Stimulated activated CD4-positive, alpha-beta T cell treated with anti-CD3 and anti-CD28 coated beads, Interleukin-4, amount 100 ng/mL, for 24 hours (primary cell): ENCODE measurements around the gene DIAPH2.
"Not testable (repeated sequence)": the region's sequence is repeated elsewhere in the genome, so short reads cannot be mapped to it uniquely, and the experiment has no call there.

Source experiments
- DNase-seq: peaks from one replicate; pipeline ENCODE4 v3.0.0-alpha.2; 2020

The DIAPH2 gene

DNA sequence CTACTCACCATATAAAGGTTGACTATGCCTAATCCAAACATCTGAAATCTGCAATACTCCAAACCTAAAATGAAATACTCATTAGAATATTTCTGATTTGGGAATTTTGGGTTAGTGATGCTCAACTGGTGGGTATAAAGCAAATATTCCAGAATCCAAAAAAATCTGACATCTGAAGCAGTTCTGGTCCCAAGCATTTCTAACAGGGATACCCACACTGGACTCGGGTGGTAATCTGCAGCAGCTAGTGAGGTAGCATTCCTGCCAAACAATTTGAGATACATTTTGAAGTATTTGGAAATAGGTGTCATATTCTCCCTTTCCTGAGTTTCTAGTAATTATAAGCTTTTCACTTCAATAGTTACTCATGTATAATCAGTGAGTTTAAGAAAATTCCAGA, 149.5 kb downstream of the DIAPH2 start:
- DNase-seq, result no peak

DNA sequence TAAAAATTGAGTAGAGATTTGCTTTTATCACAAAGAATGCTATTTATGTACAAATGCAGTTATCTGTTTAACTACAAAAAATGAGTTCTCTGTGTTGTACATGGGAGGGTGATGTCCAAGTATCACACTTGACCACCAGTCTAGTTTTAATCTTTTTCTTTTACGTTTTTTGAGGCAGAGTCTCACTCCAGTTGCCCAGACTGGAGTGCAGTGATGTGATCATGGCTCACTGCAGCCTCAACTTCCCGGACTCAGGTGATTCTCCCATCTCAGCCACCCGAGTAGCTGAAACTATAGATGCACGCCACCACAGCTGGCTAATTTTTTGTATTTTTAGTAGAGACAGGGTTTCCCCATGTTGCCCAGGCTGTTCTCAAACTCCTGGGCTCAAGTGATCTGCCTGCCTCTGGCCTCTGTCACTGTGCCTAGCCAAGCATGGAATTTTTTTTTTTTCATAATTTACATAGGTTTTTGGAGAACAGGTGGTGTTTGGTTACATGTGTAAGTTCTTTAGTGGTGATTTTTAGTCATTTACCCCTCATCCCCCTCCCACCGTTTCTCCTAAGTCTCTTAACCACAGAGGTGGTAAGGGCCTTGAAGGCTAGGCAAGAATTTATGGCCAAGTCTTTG, 151.1 kb downstream of the DIAPH2 start:
- DNase-seq, result no peak

GRCh38 chrX:96837808-96838207, 153.2 kb downstream of the DIAPH2 start:
- no peak for DNase-seq

DNA sequence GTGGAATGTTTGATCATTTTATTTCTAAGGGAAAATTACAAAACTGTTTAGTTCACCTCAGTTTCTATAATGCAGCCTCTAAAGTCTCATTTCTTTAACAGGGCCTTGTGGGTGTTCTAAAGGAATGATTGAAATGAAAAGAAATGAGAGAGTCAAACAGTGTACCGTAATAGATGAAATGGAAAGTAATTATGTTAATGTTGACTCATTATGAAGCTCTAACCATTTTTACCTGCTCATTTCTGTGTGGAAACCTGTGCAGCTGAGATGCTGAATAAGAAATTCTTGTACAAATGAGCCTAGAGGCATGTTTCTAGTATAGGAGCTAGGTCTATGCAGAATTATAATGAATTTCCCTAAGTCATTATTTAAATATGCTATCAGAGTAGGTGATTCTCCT, 153.9 kb downstream of the DIAPH2 start:
- no peak for DNase-seq

- no peak for DNase-seq
Measured at GRCh38 chrX:96841325-96841724, 156.7 kb downstream of the DIAPH2 start.

- not testable (repeated sequence) for DNase-seq
Measured at GRCh38 chrX:96841866-96842265, 157.2 kb downstream of the DIAPH2 start.

DNA sequence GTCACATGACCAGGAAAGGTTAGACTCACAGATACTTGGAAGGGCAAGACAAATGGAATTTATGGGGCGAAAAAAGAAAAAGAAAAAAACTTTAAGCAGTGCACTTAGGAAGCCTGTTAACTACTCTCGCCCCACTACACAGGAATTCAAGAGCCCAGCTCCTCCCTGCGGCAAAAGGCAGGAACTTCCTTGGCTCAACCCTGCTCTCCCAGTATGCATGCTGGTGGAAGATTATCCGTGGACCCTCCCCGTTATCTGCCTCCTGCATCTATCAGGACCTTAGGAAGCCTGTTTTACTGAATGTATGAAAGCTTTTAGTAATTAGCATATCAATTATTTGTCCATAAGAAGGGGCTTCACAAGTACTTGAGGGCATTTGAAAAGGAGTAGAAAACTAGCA, 158.9 kb downstream of the DIAPH2 start:
- no peak for DNase-seq

- DNase-seq, result no peak
Measured at GRCh38 chrX:96846841-96847240, 162.2 kb downstream of the DIAPH2 start.

DNA sequence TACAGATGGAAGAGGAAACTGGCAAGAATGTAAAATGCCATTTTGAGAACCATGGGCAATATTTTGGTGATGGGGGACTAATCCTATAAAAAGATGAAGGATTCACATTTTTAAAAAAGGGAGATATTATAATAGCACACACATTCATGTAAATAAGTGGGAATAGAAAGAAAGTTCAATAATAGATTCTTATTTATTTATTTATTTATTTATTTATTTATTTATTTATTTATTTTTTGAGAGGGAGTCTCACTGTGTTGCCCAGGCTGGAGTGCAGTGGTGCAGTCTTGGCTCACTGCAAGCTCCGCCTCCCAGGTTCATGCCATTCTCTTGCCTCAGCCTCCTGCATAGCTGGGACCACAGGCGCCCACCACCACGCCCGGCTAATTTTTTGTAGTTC, 174.8 kb downstream of the DIAPH2 start:
- DNase-seq, result not testable (repeated sequence)

DNA sequence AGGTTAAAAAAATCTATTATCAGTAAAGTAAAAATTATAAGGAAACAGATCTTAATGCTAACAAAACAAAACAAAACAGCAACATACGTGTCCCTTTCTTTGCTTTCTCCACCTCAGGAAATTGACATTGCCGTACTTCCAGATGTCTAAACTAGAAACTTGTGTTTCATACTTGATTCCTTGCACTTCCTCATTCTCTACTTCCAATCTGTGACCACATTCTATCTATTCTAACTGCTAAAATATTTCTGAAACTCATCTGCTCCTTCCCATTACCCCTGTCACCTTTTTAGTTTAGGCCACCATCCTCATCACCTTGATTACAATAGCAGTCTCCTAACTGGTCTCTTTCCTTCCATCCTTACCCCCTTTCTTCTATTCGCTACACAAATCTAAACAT, 176.6 kb downstream of the DIAPH2 start:
- DNase-seq, result no peak

- DNase-seq, result no peak
Measured at GRCh38 chrX:96861661-96862060, 177.0 kb downstream of the DIAPH2 start.

DNA sequence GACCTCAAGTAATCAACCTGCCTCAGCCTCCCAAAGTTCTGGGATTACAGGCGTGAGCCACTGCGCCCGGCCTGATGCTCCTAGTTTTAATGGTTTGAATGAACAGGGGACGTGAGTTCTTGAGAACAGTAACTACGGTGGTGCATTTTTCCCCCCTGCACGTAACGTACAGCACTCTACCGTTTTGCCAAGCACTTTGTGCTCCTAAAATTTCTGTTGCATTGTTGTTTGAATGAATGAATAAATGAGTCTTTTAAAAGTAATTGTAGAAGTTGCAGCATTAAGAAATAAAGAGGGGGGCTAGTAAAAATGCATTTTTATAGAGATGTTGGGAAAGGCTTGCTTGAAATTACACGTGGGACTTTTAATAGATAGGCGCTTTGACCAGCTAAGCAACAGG, 199.0 kb downstream of the DIAPH2 start, which contains the start of gene RPA4:
Gene RPA4 (plus strand): TSS at position 301 of the 400 bp plus-strand sequence. CDS start 403 bp downstream, outside the sequence.
- DNase-seq, result no peak

GRCh38 chrX:96884027-96884426, 199.4 kb downstream of the DIAPH2 start:
- DNase-seq, result no peak

DNA sequence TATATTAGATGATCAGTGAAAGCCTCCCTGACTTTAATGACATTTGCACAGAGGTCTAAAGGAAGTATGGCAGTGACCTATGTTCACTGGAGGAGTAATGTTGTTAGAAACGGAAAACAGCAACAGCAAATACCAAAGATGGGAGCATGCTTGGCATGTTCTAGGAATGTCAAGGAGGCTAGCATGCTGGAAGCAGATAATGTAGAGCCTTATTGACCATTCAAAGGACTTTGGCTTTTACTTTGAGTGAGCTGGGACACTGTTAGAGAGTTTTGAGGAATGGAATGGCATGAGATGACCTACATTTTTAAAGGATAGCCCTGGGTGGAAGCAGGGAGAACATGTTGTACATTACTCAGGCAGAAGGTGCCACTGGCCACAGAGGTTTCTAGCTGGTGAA, 205.1 kb downstream of the DIAPH2 start:
- no peak for DNase-seq

DNA sequence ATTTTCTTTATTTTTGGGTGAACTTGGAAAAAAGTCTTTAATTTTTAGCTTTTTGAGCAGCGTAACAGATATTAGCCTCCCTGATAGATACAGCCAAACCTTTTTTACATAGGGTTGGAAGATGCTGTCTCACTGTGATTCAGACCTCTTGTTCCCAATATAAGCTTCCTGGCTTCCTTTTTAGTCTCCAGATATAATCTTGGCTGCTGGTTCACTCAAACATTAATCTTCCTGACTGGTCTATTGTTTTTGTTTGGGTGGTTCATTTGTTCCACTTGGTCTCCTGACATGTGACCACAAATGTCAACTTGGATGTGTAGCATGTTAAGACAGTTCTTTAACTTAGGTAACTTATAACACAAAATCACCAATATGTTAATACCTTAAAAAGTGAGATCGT, 222.1 kb downstream of the DIAPH2 start:
- DNase-seq, result no peak

- DNase-seq, result no peak
Measured at GRCh38 chrX:96907516-96908272, 223.1 kb downstream of the DIAPH2 start.

DNA sequence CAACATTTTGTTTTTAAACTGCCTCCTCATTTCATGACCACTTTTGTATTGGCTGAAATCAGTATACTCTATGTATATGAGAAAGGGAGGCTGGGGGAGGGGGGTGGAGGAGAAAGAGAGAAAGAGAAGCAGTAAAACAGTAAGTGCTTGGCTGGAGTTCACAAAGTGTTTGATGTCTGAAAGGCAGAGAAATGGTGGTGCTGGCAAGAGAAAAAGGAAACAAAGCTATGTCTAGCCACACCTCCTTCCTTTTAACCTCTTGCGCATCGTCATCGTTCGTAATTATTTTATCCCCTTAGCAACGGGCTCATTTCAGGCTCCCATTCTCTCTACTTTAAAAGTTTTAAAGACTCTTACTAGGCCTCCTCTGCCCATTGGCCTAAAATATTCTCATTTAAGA, 224.6 kb downstream of the DIAPH2 start:
- DNase-seq, result no peak

- DNase-seq, result no peak
Measured at GRCh38 chrX:96918864-96919263, 234.2 kb downstream of the DIAPH2 start.

GRCh38 chrX:96919672-96920071, 235.0 kb downstream of the DIAPH2 start:
- no peak for DNase-seq

GRCh38 chrX:96924581-96924980, 239.9 kb downstream of the DIAPH2 start:
- no peak for DNase-seq

GRCh38 chrX:96929036-96929435, 244.4 kb downstream of the DIAPH2 start:
- DNase-seq, result no peak

- no peak for DNase-seq
Measured at GRCh38 chrX:96957718-96958117, 273.1 kb downstream of the DIAPH2 start.

GRCh38 chrX:96971812-96972211, 287.2 kb downstream of the DIAPH2 start:
- no peak for DNase-seq

- no peak for DNase-seq
Measured at GRCh38 chrX:96978906-96979305, 294.3 kb downstream of the DIAPH2 start.

- no peak for DNase-seq
Measured at GRCh38 chrX:96979766-96980165, 295.1 kb downstream of the DIAPH2 start.
